ENCODE measurements around the gene ESPL1.
"Not testable (repeated sequence)": the region's sequence is repeated elsewhere in the genome, so short reads cannot be mapped to it uniquely, and the experiment has no call there.

ESPL1 gene

GRCh38 chr12:53288322-53288721 lies 20.2 kb downstream of the ESPL1 start:
- Mint-ChIP-seq H3K4me3 (no peak overlapping the region), H3K36me3 (ENCODE audit: low read depth) (peaks cover 35% of the 10 kb centered on the region), H3K4me1 (peaks cover 3% of the 10 kb centered on the region), H3K9me3 (no peaks in the 10 kb centered on the region), H3K27me3 (ENCODE audit: low read depth) (no peaks in the 10 kb centered on the region), H3K27ac (no peak overlapping the region)
- TF ChIP-seq CTCF (IDR thresholded peaks at IDR 0.05; ENCODE audit: unreplicated experiment in 3 of 3): no peak

DNA sequence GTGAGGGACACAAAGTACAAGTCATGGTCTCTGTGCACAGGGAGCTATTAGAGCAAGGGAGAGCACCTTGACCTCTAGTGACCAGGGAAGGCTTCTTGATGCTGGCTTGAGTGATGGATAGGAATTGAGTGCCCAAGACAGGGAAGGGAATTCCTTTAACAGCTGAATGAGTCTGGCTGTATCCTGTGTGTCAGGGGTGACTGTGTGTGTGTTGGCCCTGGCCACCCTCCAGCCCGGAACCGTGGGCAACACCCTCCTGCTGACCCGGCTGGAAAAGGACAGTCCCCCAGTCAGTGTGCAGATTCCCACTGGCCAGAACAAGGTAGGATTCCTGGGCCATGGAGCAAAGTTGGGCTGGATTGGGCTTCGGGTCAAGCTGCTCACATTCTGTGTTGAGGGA lies 21.8 kb downstream of the ESPL1 start:
- Mint-ChIP-seq H3K27me3 (ENCODE audit: low read depth) (no peaks in the 10 kb centered on the region), H3K27ac (no peak overlapping the region), H3K36me3 (ENCODE audit: low read depth) (peaks cover 34% of the 10 kb centered on the region), H3K4me3 (no peak overlapping the region), H3K4me1 (peaks cover 8% of the 10 kb centered on the region), H3K9me3 (no peaks in the 10 kb centered on the region)
- TF ChIP-seq CTCF (IDR thresholded peaks at IDR 0.05; ENCODE audit: unreplicated experiment in 3 of 3): no peak

DNA sequence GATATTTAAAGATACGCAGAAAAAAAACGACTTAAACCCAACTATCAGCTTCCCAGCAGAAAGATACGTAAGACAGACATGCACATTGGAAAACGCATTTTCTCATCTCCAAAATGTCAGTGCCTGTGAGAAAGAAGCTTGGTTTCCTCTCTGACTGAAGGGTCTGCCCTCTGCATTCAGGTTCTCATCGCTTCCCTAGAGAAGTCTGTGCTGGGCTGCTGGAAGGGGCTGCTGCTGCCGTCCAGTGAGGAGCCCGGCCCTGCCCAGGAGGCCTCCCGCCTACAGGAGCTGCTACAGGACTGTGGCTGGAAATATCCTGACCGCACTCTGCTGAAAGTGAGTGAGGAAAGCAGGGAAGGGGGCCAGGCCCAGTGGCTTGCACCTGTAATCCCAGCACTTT lies 22.6 kb downstream of the ESPL1 start:
- TF ChIP-seq CTCF (IDR thresholded peaks at IDR 0.05; ENCODE audit: unreplicated experiment in 3 of 3): no peak
- Mint-ChIP-seq H3K4me1 (peaks cover 16% of the 10 kb centered on the region), H3K27ac (no peak overlapping the region), H3K9me3 (no peaks in the 10 kb centered on the region), H3K4me3 (no peak overlapping the region), H3K27me3 (ENCODE audit: low read depth) (no peaks in the 10 kb centered on the region), H3K36me3 (ENCODE audit: low read depth) (peaks cover 34% of the 10 kb centered on the region)

DNA sequence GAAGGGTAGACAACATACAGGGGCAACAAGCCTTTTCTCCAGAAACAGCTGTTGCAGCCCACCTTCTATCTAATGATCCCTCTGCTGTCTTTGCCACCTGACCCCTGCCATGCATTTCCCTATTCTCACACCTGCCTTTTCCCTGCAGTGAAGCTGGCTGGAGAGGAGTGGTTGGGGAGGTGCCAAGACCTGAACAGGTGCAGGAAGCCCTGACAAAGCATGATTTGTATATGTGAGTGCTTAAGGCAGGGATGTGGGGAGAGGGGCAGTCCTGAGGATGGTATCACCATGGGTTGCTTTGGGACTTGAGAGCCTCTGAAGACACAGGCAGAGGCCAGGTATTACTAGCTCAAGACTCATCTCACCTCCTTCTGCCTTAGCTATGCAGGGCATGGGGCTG lies 24.3 kb downstream of the ESPL1 start:
- no peak for TF ChIP-seq CTCF (IDR thresholded peaks at IDR 0.05; ENCODE audit: unreplicated experiment in 3 of 3)
- Mint-ChIP-seq H3K4me1 (peaks cover 28% of the 10 kb centered on the region), H3K9me3 (no peaks in the 10 kb centered on the region), H3K27ac (no peak overlapping the region), H3K27me3 (ENCODE audit: low read depth) (no peaks in the 10 kb centered on the region), H3K4me3 (no peak overlapping the region), H3K36me3 (ENCODE audit: low read depth) (peaks cover 31% of the 10 kb centered on the region)

DNA sequence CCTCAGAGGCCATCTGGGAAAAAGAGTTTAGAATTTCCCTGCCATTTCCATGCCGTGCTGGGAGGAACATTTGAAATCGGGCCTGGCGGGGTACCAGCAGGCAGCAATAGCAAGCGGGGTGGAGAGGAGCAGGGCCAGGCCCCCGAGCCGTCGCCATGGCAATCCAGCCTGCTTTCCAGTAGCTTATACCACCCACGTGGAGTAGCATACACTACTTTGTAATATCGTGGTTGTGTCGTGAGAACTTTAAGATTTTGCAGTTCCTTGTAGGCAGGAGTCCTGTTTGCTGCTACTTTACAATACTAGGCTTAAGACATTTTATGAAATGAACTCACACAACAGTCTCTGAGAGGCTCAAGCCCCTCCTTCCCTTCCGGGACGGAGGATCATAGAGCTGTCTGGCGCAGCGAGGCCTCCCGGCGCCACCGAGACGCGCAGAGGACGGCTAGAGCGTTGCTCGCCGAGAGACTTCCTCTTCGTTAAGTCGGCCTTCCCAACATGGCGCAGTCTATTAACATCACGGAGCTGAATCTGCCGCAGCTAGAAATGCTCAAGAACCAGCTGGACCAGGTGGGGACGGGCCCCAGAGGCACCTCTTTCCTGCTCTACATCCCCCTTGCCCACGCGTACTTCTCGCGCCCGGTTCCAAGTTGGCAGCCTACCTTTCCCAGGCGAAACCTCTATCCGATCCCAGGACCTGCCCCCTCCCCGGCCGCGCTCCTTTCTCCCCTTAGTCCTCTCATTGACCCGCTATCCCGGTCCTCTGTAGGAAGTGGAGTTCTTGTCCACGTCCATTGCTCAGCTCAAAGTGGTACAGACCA lies 27.2 kb downstream of the ESPL1 start, which contains the start of gene PFDN5:
Gene PFDN5 (plus strand): TSS at position 473 of the 821 bp plus-strand sequence. CDS start 26 bp downstream, at position 499.
- Mint-ChIP-seq H3K4me1 (peaks cover 44% of the 10 kb centered on the region), H3K9me3 (no peaks in the 10 kb centered on the region), H3K4me3 (peak within 1 kb of the TSS; percentile 98 to 100 (median 99)), H3K36me3 (ENCODE audit: low read depth) (peaks cover 39% of the 10 kb centered on the region), H3K27me3 (ENCODE audit: low read depth) (no peaks in the 10 kb centered on the region), H3K27ac (peak within 1 kb of the TSS; percentile 99 to 100 (median 100))
- TF ChIP-seq CTCF (IDR thresholded peaks at IDR 0.05; ENCODE audit: unreplicated experiment in 3 of 3): no peak

DNA sequence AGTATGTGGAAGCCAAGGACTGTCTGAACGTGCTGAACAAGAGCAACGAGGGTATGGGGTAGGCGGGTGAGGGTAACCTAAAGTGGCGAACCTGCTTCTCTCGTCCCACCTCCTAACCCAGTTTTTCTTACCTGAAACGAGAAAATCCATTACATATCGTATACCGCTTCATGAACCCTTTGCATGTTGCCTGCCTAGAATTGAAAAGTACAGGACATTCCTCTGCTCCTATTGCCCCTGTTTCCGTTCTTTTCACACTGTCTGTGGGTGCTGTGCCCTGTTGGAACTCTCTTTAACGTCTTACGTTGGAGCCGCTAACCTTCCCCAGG lies 27.8 kb downstream of the ESPL1 start:
- Mint-ChIP-seq H3K9me3 (no peaks in the 10 kb centered on the region), H3K36me3 (ENCODE audit: low read depth) (peaks cover 39% of the 10 kb centered on the region), H3K27ac (peak overlapping the region; percentile 99 to 100 (median 100)), H3K4me3 (peak overlapping the region; percentile 98 to 100 (median 99)), H3K27me3 (ENCODE audit: low read depth) (no peaks in the 10 kb centered on the region), H3K4me1 (peaks cover 50% of the 10 kb centered on the region)
- no peak for TF ChIP-seq CTCF (IDR thresholded peaks at IDR 0.05; ENCODE audit: unreplicated experiment in 3 of 3)

- Mint-ChIP-seq H3K27ac (peak overlapping the region; percentile 99 to 100 (median 100)), H3K36me3 (ENCODE audit: low read depth) (peaks cover 34% of the 10 kb centered on the region), H3K4me3 (peak overlapping the region; percentile 98 to 100 (median 99)), H3K4me1 (peaks cover 57% of the 10 kb centered on the region)
- H3K27me3 Mint-ChIP-seq (ENCODE audit: low read depth); H3K9me3 Mint-ChIP-seq: not testable (repeated sequence)
These were observed 29.0 kb downstream of the ESPL1 start for GRCh38 chr12:53297106-53297505.
